Cardiac muscle cell (in vitro differentiated cells and primary cell): ENCODE measurements around the gene MPHOSPH9. TPM values are rescaled to one million over a fixed set of nuclear protein-coding genes. Genes with fewer than 3 reads are reported as not detected.

Experiments used
- DNase-seq, 2 donors: peaks; one replicate each; pipeline versions ENCODE4 v3.0.0 to v3.0.0-alpha.2; 2010 to 2017; ENCODE audit warnings: low read depth in 1 of 2, low spot score in 1 of 2
- H3K27ac ChIP-seq: fragments of 200-600 bp; sonication (generic); 2 replicates; pipeline ENCODE4 v1.5.1; 2016
- H3K27me3 ChIP-seq: fragments of 200-600 bp; sonication (generic); 2 replicates; pipeline ENCODE4 v1.6.0; 2016; ENCODE audit warnings: control low read depth
- H3K36me3 ChIP-seq: fragments of 200-600 bp; sonication (generic); 2 replicates; pipeline ENCODE4 v1.5.1; 2016; ENCODE audit warnings: control low read depth
- H3K4me1 ChIP-seq: fragments of 200-600 bp; sonication (generic); 2 replicates; pipeline ENCODE4 v1.8.1; 2017; ENCODE audit warnings: low read depth, mild to moderate bottlenecking, mixed run types
- H3K4me3 ChIP-seq: fragments of 200-600 bp; sonication (generic); 2 replicates; pipeline ENCODE4 v1.5.1; 2016; ENCODE audit warnings: mild to moderate bottlenecking
- H3K9me3 ChIP-seq: fragments of 200-600 bp; sonication (generic); 2 replicates; pipeline ENCODE4 v1.5.1; 2017; ENCODE audit warnings: low read depth, mild to moderate bottlenecking, control low read depth
- CTCF ChIP-seq: IDR thresholded peaks from 2 replicates; pipeline ENCODE4 v1.5.1; 2012; ENCODE audit warnings: low read depth, mild to moderate bottlenecking, low read length
- polyA plus RNA-seq: library from polyadenylated mRNA; unstranded; fragments of >200 nt; fragmentation: Nextera tagmentation; extraction: Ambion mirVana; gene quantifications from 2 replicates; pipeline ENCODE4 v1.2.1, GENCODE V29; 2016
- total RNA-seq: library from RNA; depleted of rRNA; stranded (reverse); fragments of >200 nt; gene quantifications from 2 replicates; pipeline ENCODE4 v1.2.3, GENCODE V29; 2016

MPHOSPH9 gene
- total and polyA plus RNA-seq, 2 experiments from 2014 or later, result 18.1 to 90.9 TPM

- no peak for DNase-seq
- Histone ChIP-seq H3K9me3 (no peaks in the 10 kb centered on the region), H3K36me3 (no peaks in the 10 kb centered on the region), H3K27ac (no peak overlapping the region), H3K4me1 (no peaks in the 10 kb centered on the region), H3K4me3 (no peak overlapping the region), H3K27me3 (no peaks in the 10 kb centered on the region)
- no peak for TF ChIP-seq CTCF
These were observed 99.2 kb downstream of the MPHOSPH9 start for GRCh38 chr12:123133701-123134100.

- TF ChIP-seq CTCF, result no peak
- H3K36me3 ChIP-seq, result no peaks in the 10 kb centered on the region
- H3K9me3 ChIP-seq, result no peaks in the 10 kb centered on the region
- H3K4me1 ChIP-seq, result no peaks in the 10 kb centered on the region
- no peak for DNase-seq
- no peaks in the 10 kb centered on the region for H3K27me3 ChIP-seq
- H3K27ac ChIP-seq, result no peak overlapping the region
- no peak overlapping the region for H3K4me3 ChIP-seq
These were observed 99.9 kb downstream of the MPHOSPH9 start for GRCh38 chr12:123132951-123133619.

GRCh38 chr12:123131879-123132402 is 101.0 kb downstream of the MPHOSPH9 start:
- Histone ChIP-seq H3K27me3 (no peaks in the 10 kb centered on the region), H3K4me1 (no peaks in the 10 kb centered on the region), H3K27ac (no peak overlapping the region), H3K36me3 (no peaks in the 10 kb centered on the region), H3K4me3 (no peak overlapping the region), H3K9me3 (no peaks in the 10 kb centered on the region)
- no peak for DNase-seq
- TF ChIP-seq CTCF, result no peak

GRCh38 chr12:123131291-123131832 is 101.6 kb downstream of the MPHOSPH9 start:
- Histone ChIP-seq H3K27me3 (no peaks in the 10 kb centered on the region), H3K4me3 (no peak overlapping the region), H3K27ac (no peak overlapping the region), H3K36me3 (no peaks in the 10 kb centered on the region), H3K9me3 (no peaks in the 10 kb centered on the region), H3K4me1 (peaks cover 2% of the 10 kb centered on the region)
- no peak for TF ChIP-seq CTCF
- DNase-seq, result no peak

GRCh38 chr12:123129621-123130020 is 103.3 kb downstream of the MPHOSPH9 start:
- Histone ChIP-seq H3K4me3 (no peak overlapping the region), H3K27me3 (no peaks in the 10 kb centered on the region), H3K27ac (no peak overlapping the region), H3K4me1 (peaks cover 5% of the 10 kb centered on the region), H3K36me3 (no peaks in the 10 kb centered on the region), H3K9me3 (no peaks in the 10 kb centered on the region)
- no peak for TF ChIP-seq CTCF
- DNase-seq, result no peak
